Ecto neural progenitor cell (in vitro differentiated cells): ENCODE results near the gene SNED1.
"Not testable (repeated sequence)": the region's sequence is repeated elsewhere in the genome, so short reads cannot be mapped to it uniquely, and the experiment has no call there.

Experiments used
- DNase-seq: peaks from one replicate; pipeline ENCODE4 v3.0.0-alpha.2; 2018; ENCODE audit warnings: low spot score

Gene SNED1

DNA sequence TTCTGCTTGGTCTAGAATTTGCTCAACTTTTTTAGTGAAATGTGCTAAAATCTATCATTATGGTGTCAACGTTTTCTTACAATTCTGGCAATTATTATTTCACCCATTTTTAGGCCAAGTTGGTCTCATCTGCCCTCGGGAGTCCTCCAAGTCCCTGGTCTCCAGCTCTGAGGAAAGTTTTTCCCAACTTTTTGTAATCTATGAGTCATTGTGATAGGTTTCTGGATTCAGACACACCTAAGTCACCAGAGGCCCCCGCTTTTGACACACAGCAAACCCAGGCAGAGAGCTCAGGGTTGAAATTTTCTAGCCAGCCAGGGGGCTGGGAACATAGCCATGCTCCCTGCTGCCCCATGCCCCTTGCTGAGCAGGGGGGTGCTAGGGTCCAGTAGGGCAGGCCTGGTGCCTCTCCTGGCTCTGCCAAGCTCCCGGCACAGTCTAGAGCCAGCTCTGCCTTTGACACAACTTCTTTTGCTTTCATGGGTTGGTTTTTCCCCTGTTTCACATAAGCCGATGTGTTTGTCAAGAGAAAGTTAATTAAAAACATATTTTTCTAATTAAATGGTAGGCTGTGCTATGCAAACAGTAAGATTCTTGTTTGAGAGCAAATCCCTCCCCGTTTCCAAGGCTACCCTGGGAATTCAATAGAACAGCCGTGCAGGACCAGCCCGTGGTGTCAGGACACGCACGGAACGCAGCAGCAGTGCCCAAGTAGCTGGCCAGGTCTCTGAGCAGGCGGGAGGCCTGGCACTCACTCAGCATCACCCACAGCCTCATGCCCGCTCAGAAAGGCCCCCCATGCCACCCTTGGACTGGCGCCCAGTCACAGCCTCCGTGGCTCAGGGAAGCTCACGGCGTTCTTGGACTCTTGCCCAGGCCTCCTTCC, 25.5 kb upstream of the SNED1 start:
- no peak for DNase-seq

GRCh38 chr2:240974771-240975572, 23.4 kb upstream of the SNED1 start:
- DNase-seq, result no peak

GRCh38 chr2:240975903-240976302, 22.5 kb upstream of the SNED1 start:
- DNase-seq, result not testable (repeated sequence)

- DNase-seq, result no peak
Measured at GRCh38 chr2:240981280-240981679, 17.1 kb upstream of the SNED1 start.

DNA sequence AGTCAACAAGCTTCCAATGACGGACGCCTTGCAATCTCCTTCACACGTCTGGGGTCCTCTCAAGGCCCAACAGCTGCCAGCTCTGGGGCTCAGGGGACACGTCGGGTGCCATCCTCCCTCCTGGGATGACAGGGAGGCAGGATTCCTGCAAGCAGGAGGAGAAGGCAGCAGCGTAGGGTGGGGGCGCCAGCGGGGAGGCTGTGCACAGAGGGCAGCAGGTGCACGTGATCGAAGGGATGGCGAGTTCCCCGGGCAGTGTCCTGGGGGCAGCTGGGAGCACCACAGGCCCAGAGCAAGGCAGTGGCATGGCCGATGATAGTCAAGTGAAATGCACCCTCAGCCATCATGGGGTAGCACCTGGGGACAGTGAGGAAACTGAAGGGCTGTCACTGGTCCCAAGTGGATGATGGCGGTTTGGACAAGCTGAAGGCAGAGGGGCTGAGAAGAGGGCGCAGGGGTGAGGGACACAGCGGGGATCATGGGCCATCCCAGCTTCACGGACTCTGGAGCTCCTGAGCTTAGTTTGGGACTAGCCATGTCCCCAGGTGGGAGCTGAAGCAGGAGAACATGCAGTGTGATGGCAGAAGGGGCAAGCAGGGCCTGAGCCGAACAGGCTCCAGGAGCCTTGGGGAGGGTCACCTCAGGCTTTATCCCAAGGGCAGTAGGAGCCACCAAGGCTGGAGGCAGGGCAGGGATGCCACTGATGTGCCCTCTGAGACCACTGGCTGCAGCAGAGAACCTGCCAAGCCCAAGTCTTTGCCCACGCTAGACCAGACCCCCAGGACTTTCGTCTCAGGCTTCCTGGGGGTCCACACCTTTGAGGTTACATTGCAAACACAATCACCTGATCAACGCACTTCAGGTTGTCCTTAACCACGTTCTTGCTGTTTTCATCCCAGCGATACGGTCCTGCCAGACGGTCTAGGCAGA, 16.3 kb upstream of the SNED1 start:
- no peak for DNase-seq

DNA sequence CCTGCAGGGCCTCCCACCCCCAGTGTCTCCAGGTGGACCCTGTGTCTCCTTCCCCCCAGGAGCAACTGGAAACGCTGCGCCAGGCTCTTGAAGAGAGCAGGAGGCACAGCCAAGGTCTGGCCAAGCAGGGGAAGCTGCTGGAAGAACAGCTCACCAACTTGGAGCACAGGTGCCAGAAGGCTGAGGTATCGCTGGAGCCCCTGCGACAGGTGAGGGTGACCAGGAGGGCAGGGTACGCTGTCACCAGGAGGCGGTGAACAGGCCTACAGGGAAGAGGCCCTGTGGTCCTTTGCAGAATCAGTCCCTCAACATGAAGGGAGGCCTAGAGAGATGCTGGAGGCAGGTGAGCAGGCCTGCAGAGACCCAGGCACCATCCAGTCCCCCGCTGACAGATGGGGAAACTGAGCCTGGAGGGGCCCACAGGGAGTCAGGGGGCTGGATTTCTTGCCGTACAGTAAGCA, 15.6 kb upstream of the SNED1 start:
- DNase-seq, result no peak

DNA sequence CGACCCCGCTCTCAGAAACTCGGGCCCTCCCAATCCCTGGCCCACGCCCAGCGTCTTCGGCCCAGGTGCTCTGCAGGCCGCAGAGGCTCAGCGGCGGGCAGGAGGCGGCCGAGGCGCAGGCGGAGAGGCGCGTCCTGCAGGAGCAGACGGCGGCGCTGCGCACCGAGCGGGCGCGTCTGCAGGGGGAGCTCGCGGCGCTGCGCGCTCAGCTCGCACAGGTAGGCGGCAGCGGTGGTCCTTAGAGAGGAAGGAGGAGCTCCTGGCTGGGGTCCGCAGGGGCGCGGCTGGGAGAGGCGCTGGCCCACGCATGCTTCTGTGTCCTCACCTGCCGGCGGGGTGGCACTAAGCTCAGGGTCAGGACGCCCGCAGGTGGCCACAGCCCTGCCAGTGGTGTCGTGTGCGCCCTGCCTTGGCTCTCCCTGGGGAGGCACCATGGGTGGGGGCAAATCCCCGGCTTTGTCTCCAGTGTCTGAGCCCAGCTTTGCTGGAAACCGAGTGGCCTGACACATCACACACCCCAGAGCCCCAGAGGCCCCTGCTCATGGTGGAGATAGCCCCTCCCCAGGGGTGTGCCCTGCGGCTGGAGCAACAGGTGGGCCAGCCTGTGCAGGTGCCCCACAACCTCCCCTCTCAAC, 14.9 kb upstream of the SNED1 start:
- DNase-seq, result peak; percentile 77

DNA sequence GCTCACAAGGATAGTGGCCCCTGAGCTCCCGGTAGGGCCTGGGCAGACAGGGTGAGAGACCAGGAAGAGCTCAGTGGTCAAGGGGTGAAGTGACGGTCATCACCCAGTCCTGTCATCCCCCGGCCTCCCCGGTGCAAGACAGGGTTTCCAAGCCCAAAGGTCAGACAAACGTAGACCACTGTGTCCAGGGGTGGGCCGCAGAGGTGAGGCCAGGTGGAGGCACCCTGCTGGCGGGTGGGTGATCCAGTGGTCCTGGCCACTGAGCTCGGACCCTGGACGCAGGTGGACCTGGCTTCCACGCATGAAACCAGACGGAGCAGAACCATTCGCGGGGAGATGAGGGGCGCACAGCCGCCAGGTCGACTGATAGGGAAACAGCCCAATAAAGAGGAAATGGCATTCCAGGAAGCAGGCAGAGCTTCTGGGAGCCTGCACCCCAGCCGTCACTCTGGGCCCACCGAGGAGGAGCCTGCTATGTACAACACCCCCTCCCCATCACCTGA, 14.4 kb upstream of the SNED1 start:
- DNase-seq, result no peak

- no peak for DNase-seq
Measured at GRCh38 chr2:240985881-240986786, 12.3 kb upstream of the SNED1 start.

DNA sequence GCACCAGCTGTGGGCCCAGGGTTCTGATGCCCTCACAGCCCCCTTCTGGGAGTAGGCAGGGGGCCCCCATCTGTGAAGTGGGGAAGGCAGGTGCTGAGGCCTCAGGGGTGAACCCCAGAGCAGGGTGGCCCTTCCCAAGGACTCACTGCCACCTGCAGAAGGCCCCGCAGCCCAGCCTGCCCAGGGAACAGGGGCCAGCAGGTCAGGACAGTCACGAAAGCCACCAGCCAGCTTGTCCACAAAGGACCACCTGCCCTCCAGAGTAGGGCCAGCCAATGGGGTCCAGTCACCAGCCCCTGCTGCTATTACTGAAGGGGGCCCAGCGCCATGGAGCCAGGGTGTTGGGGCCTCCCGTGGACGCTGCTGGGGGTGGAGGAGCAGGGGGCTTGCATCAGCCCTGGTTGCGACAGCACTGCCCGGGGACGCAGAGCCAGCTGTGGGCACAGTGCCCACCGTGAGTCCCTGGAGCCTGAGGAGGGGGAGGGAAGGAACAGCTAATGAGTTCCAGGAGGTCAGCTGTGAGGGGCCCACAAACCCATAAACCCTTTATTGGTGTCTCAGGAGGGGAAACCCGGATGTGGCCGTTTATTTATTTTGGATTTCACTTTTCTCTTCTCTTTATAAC, 11.5 kb upstream of the SNED1 start:
- no peak for DNase-seq

- no peak for DNase-seq
Measured at GRCh38 chr2:240987588-240987987, 10.8 kb upstream of the SNED1 start.

DNA sequence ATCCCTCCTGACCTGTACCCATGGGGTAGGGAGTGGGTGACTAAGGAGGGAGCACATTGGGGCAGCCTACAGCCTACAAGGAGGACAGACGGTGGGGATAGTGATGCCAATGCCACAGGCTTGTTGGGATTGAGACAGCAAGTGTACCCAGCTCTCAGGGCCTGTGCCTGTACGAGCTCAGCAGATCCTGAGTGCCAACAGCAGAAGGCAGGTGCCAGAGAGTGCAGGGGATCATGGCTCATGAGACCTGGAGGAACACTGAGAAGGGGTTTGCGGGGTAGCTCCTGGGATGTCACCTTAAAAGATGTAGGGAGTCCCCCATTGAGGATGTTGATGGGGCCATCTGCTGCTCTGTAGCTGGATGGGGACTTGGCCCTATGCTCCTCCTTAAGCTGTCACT, 10.3 kb upstream of the SNED1 start:
- no peak for DNase-seq

GRCh38 chr2:240988571-240989271, 9.7 kb upstream of the SNED1 start:
- DNase-seq, result no peak

- DNase-seq, result no peak
Measured at GRCh38 chr2:240989451-240990265, 8.8 kb upstream of the SNED1 start.

GRCh38 chr2:240990266-240990529, 8.2 kb upstream of the SNED1 start:
- DNase-seq, result no peak

DNA sequence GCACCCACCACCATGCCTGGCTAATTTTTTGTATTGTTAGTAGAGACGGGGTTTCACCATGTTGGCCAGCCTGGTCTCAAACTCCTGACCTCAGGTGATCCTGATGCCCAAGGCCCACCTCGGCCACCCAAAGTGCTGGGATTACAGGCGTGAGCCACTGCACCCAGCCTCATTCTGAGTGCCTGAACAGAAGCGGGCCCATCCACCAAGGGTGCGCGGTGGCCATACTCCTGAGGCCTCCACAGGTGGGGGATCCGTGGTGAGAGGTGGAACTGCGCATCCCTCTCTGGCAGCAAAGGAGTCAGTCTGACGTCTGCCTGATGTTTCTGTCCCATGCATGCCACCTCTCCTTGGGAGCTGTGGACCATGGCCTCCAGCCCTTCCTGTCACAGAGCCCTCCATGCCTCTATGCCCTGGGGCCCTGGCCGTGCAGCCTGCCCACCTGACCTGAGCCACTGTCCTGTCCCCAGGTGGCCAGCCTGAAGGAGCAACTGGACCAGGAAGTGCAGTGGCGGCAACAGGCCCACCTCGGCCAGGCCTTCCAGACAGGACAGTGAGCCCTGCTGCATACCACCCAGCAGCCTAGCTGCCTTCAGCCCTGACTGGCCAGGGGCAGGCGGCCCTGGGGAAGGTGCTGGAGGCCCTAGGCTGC, 7.6 kb upstream of the SNED1 start:
- DNase-seq, result no peak

DNA sequence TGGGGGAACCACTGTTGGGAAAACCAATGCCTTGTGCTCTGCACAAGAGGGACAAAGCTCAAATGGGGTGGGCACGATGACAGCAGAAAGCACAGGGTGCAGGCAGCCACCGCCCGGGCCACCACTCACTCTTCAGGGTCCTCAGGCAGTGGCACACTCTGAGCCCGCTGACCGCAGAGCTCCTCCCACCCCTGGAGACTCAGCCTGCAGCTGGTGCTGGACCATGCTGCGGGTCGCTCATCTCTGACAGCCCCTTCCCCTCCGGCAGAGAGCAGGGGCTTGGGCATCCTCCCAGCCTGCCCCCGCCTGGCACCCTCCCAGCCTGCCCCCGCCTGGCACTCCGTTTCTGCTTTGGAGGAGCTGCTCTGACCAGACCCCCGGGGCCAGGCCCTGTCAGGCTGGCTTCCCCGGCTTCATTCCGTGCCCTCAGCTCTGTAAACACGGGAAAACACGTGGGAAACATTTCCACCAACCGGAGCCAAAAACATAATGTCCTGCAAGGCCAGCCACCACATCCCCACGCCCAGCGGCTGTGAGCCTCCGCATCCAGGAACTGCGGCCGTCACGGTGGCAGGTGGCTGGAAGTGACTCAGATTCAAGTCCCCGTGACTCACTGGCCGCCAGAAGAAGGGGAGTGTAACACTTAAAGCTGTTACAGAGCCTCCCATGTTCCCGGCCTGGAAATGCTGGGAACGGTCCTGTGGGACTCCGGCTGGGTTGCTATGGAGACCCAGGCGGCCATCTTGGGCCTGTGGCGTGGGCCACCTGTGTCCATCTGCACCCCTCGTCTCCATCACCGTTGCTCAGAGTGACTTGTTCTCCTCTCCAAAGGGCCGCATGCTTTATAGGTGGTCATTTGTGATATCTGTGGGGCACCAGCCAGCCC, 6.8 kb upstream of the SNED1 start:
- no peak for DNase-seq
